ENCODE data around the gene NAXD.

DNA sequence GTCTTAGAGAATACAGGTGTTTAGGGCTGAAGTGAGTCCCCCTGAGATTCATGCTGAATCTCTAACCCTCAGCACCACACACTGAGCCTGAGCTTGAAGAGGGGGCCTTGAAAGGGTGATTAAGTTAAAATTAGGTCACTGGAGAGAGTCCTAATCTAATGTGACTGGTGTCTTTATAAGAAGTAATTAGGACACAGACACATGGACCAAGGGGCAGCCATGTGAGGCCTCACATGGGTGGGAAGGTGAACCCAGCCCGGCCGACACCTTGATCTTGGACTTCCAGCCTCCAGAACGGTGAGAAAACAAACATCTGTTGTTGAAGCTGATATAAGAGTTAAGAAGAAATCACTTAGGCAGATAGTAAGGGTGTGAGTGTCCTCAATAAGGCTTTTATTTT, 46.7 kb upstream of the NAXD start:
- no peak for TF ChIP-seq POLR2AphosphoS5 (IDR thresholded peaks at IDR 0.05; ENCODE audit: low read depth)
- no peak for TF ChIP-seq EZH2 (IDR thresholded peaks at IDR 0.05; ENCODE audit: low read depth, unreplicated experiment)
- no peak for TF ChIP-seq CTCF (conservative IDR thresholded peaks at IDR 0.05; ENCODE audit: low read depth in 2 of 2)
- no peak for TF ChIP-seq REST (IDR thresholded peaks at IDR 0.05; ENCODE audit: unreplicated experiment)

Data from GM23338 (cell line).